Body of pancreas (tissue), 4 donors: ENCODE measurements around the gene UMAD1. TPM values are rescaled to one million over a fixed set of nuclear protein-coding genes. Genes with fewer than 3 reads are reported as not detected.

Source experiments
- ATAC-seq: fragments of 150-250 bp; one replicate; pipeline ENCODE4 v1.9.1; 2016
- DNase-seq, 4 donors: peaks; one replicate each; pipeline ENCODE4 v3.0.0-alpha.2; 2019
- H3K27ac ChIP-seq, 4 donors: fragments of 200-600 bp; sonication (generic); 1 replicate in 3 of 4; 2 replicates in 1 of 4; pipeline versions ENCODE4 v1.5.1 to v1.6.1; 2016 to 2019; ENCODE audit warnings: mild to moderate bottlenecking in 1 of 4, mixed read lengths in 1 of 4, moderate library complexity in 1 of 4
- H3K27me3 ChIP-seq, 2 donors: fragments of 200-600 bp; sonication (generic); one replicate each; pipeline ENCODE4 v1.6.0; 2016; ENCODE audit warnings: mild to moderate bottlenecking in 1 of 2
- H3K36me3 ChIP-seq, 2 donors: fragments of 200-600 bp; sonication (generic); replicated peaks in 1 of 2; 2 replicates each; pipeline ENCODE4 v1.5.1; 2016; ENCODE audit warnings: low read depth in 2 of 2; ENCODE audit not compliant: insufficient read depth in 1 of 2
- H3K4me1 ChIP-seq: fragments of 200-600 bp; sonication (generic); one replicate; pipeline ENCODE4 v1.6.0; 2016
- H3K4me3 ChIP-seq, 2 donors: fragments of 200-600 bp; sonication (generic); 1 replicate in 1 of 2; 2 replicates in 1 of 2; pipeline ENCODE4 v1.5.1; 2016 to 2019
- H3K9me3 ChIP-seq, 3 donors: fragments of 200-600 bp; sonication (generic); 1 replicate in 2 of 3; 2 replicates in 1 of 3; pipeline ENCODE4 v1.5.1; 2016
- CTCF ChIP-seq, 7 experiments: fragments of 450-650 bp in 4 of 7; fragments of 200-600 bp in 3 of 7; sonication (generic) in 3 of 7; IDR thresholded peaks; one replicate each; pipeline ENCODE4 v1.5.1; 2016 to 2019; ENCODE audit warnings: antibody characterized with exemption in 7 of 7
- POLR2A ChIP-seq, 3 donors: fragments of 450-650 bp; IDR thresholded peaks; one replicate each; pipeline ENCODE4 v1.6.1; 2016; ENCODE audit warnings: antibody characterized with exemption in 3 of 3, mild to moderate bottlenecking in 2 of 3
- WGBS, 2 donors: methylation state at CpG; one replicate each; pipeline ENCODE4 v1.1.5; 2017; 5-methylcytosine and 5-hydroxymethylcytosine counted together
- intact Hi-C: fragments of 100-400 bp; cut with DNase I; formaldehyde crosslinking; loops from one replicate; pipeline ENCODE4 v1.15.1; 2023
- total RNA-seq, 2 donors: library from RNA; depleted of rRNA; stranded (reverse); fragments of >200 nt; gene quantifications; one replicate each; pipeline ENCODE4 v1.1.0, GENCODE V29; 2016

Gene UMAD1
- total RNA-seq, 2 donors from 2014 or later: 15.8 to 34.8 TPM

DNA sequence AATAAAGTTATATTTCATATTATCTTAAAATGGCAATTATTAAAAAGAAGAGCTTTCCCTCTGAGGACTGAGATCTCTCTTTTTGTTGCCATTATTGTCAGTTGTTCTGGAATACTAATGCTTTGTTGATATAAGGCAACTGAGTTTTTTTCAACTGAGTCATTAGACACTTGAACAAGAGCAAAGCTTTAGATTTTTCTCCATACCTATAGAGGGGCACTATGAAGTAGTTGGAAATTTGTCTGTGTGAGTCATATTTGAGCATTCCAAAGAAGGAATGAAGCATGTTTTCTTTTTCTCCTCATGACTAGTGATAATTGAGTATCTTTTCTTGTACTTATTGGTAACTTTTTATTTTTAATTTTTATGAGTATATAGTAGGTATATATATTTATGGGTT is 53.3 kb downstream of the UMAD1 start:
- peaks cover 32% of the 10 kb centered on the region for H3K4me1 ChIP-seq
- no peak overlapping the region for H3K4me3 ChIP-seq
- DNase-seq: no peak
- H3K27me3 ChIP-seq: no peaks in the 10 kb centered on the region
- intact Hi-C loops: no loop called here
- H3K27ac ChIP-seq: no peak overlapping the region
- no peak for ATAC-seq
- H3K9me3 ChIP-seq: no peaks in the 10 kb centered on the region
- TF ChIP-seq POLR2A (IDR thresholded peaks at IDR 0.05) (no peak), CTCF (IDR thresholded peaks at IDR 0.05) (no peak)
- H3K36me3 ChIP-seq: no peaks in the 10 kb centered on the region

DNA sequence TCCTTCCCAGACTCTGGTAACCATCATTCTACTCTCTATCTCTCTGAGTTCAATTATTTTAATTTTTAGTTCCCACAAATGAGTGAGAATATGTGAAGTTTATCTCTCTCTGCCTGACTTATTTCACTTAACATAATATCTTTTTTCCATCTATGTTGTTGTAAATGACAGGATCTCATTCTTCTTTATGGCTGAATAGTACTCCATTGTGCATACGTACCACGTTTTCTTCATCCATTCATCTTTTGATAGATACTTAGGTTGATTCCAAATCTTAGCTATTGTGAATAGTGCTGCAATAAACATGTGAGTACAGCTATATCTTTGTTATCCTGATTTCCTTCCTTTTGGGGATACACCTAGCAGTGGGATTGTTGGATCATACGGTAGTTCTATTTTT is 54.0 kb downstream of the UMAD1 start:
- WGBS, 2 donors: 77 to 91% methylated on average over 3 of the region's 3 CpGs
- no peaks in the 10 kb centered on the region for H3K36me3 ChIP-seq
- TF ChIP-seq CTCF (IDR thresholded peaks at IDR 0.05): no peak
- no peak for TF ChIP-seq POLR2A (IDR thresholded peaks at IDR 0.05)
- ATAC-seq (no peak), DNase-seq (no peak)
- no peaks in the 10 kb centered on the region for H3K27me3 ChIP-seq
- H3K27ac ChIP-seq: no peak overlapping the region
- H3K4me1 ChIP-seq: peaks cover 35% of the 10 kb centered on the region
- H3K4me3 ChIP-seq: no peak overlapping the region
- no peaks in the 10 kb centered on the region for H3K9me3 ChIP-seq
- intact Hi-C loops: no loop called here

GRCh38 chr7:7695111-7695817 is 54.7 kb downstream of the UMAD1 start:
- WGBS, 2 donors: 14 to 25% methylated on average over 5 of the region's 5 CpGs
- H3K4me1 ChIP-seq: peaks cover 39% of the 10 kb centered on the region
- H3K9me3 ChIP-seq: no peaks in the 10 kb centered on the region
- TF ChIP-seq POLR2A (IDR thresholded peaks at IDR 0.05) (no peak), CTCF (IDR thresholded peaks at IDR 0.05) (no peak)
- no peak overlapping the region for H3K4me3 ChIP-seq
- no peaks in the 10 kb centered on the region for H3K36me3 ChIP-seq
- intact Hi-C loops: no loop called here
- H3K27me3 ChIP-seq: no peaks in the 10 kb centered on the region
- DNase-seq (no peak), ATAC-seq (no peak)
- H3K27ac ChIP-seq: peak overlapping the region in 2 of 4 donors; percentile 12 to 28

GRCh38 chr7:7696458-7697119 is 56.0 kb downstream of the UMAD1 start:
- H3K4me3 ChIP-seq: no peak overlapping the region
- 12 to 25% methylated on average over 3 of the region's 3 CpGs for WGBS, 2 donors
- H3K36me3 ChIP-seq: no peaks in the 10 kb centered on the region
- ATAC-seq (peak; percentile 98), DNase-seq (peak in 3 of 4 donors; percentile 28 to 44 (median 40))
- H3K9me3 ChIP-seq: no peaks in the 10 kb centered on the region
- TF ChIP-seq CTCF (IDR thresholded peaks at IDR 0.05) (no peak), POLR2A (IDR thresholded peaks at IDR 0.05) (no peak)
- peaks cover 48% of the 10 kb centered on the region for H3K4me1 ChIP-seq
- H3K27ac ChIP-seq: peak overlapping the region; percentile 32 to 80 (median 56)
- H3K27me3 ChIP-seq: no peaks in the 10 kb centered on the region
- intact Hi-C loops: no loop called here
